HepG2 (cell line): ENCODE results near the gene EEIG1. TPM values are rescaled to one million over a fixed set of nuclear protein-coding genes. Genes with fewer than 3 reads are reported as not detected.

Experiments used
- BCL6 ChIP-seq: IDR thresholded peaks from 2 replicates; pipeline ENCODE4 v1.6.1; 2016; ENCODE audit warnings: missing genetic modification reagents, missing compliant biosample characterization
- EEA1 ChIP-seq: sonication (generic); formaldehyde crosslinking; IDR thresholded peaks from 2 replicates; pipeline ENCODE4 v1.5.1; 2020; ENCODE audit warnings: mild to moderate bottlenecking, missing genetic modification reagents, borderline replicate concordance
- FOXC1 ChIP-seq: sonication (generic); formaldehyde crosslinking; IDR thresholded peaks from 2 replicates; pipeline ENCODE4 v1.8.0; 2022; ENCODE audit warnings: mild to moderate bottlenecking, missing genetic modification reagents, borderline replicate concordance
- HHEX ChIP-seq: IDR thresholded peaks from 2 replicates; pipeline ENCODE4 v1.6.1; 2016; ENCODE audit warnings: control low read depth
- HIC2 ChIP-seq: sonication (generic); formaldehyde crosslinking; IDR thresholded peaks from 2 replicates; pipeline ENCODE4 v1.9.0; 2022; ENCODE audit warnings: low read depth, missing genetic modification reagents
- HIVEP1 ChIP-seq: sonication (generic); formaldehyde crosslinking; IDR thresholded peaks from 2 replicates; pipeline ENCODE4 v1.4.0; 2020; ENCODE audit warnings: mild to moderate bottlenecking, missing genetic modification reagents
- IKZF5 ChIP-seq: IDR thresholded peaks from 2 replicates; pipeline ENCODE4 v1.6.1; 2018; ENCODE audit warnings: missing genetic modification reagents, mild to moderate bottlenecking, missing compliant biosample characterization
- MLX ChIP-seq: IDR thresholded peaks from 2 replicates; pipeline ENCODE4 v1.6.1; 2016
- NCOA5 ChIP-seq: sonication (generic); formaldehyde crosslinking; IDR thresholded peaks from 2 replicates; pipeline ENCODE4 v1.4.0; 2020; ENCODE audit warnings: missing genetic modification reagents
- RCOR2 ChIP-seq: IDR thresholded peaks from 2 replicates; pipeline ENCODE4 v1.6.1; 2016; ENCODE audit warnings: missing biosample characterization, missing genetic modification reagents
- RFXAP ChIP-seq: sonication (generic); formaldehyde crosslinking; IDR thresholded peaks from 2 replicates; pipeline ENCODE4 v1.4.0; 2020; ENCODE audit warnings: missing genetic modification reagents, borderline replicate concordance
- SAFB2 ChIP-seq: sonication (generic); formaldehyde crosslinking; IDR thresholded peaks from 2 replicates; pipeline ENCODE4 v1.5.1; 2020; ENCODE audit warnings: missing genetic modification reagents, low read depth, mild to moderate bottlenecking, borderline replicate concordance
- SALL1 ChIP-seq: sonication (generic); formaldehyde crosslinking; IDR thresholded peaks from 2 replicates; pipeline ENCODE4 v1.8.0; 2022; ENCODE audit warnings: mild to moderate bottlenecking, missing genetic modification reagents
- SMC3 ChIP-seq: IDR thresholded peaks from 2 replicates; pipeline ENCODE4 v1.6.1; 2011; ENCODE audit warnings: low read length, improper control_type of control experiment
- TIGD3 ChIP-seq: sonication (generic); formaldehyde crosslinking; IDR thresholded peaks from 2 replicates; pipeline ENCODE4 v1.5.1; 2020; ENCODE audit warnings: mild to moderate bottlenecking, missing genetic modification reagents, borderline replicate concordance
- ZBTB1 ChIP-seq: sonication (generic); formaldehyde crosslinking; IDR thresholded peaks from 2 replicates; pipeline ENCODE4 v1.4.0; 2020; ENCODE audit warnings: missing genetic modification reagents, borderline replicate concordance
- ZIK1 ChIP-seq: sonication (generic); formaldehyde crosslinking; IDR thresholded peaks from 2 replicates; pipeline ENCODE4 v1.5.0; 2020; ENCODE audit warnings: mild to moderate bottlenecking, low read depth, missing genetic modification reagents, borderline replicate concordance
- ZNF232 ChIP-seq: sonication (generic); formaldehyde crosslinking; IDR thresholded peaks from 2 replicates; pipeline ENCODE4 v1.4.0; 2020; ENCODE audit warnings: missing genetic modification reagents, borderline replicate concordance
- ZNF276 ChIP-seq: sonication (generic); formaldehyde crosslinking; IDR thresholded peaks from 2 replicates; pipeline ENCODE4 v1.4.0; 2020; ENCODE audit warnings: mild to moderate bottlenecking, low read depth, missing genetic modification reagents
- ZNF335 ChIP-seq: sonication (generic); formaldehyde crosslinking; IDR thresholded peaks from 2 replicates; pipeline ENCODE4 v1.4.0; 2020; ENCODE audit warnings: missing genetic modification reagents
- ZSCAN5A ChIP-seq: sonication (generic); formaldehyde crosslinking; IDR thresholded peaks from 2 replicates; pipeline ENCODE4 v1.8.0; 2022; ENCODE audit warnings: mild to moderate bottlenecking, missing genetic modification reagents, borderline replicate concordance
- polyA plus RNA-seq, 8 experiments: library from polyadenylated mRNA; depleted of rRNA in 3 of 8; stranded (reverse) in 7 of 8; unstranded in 1 of 8; fragments of >200 nt; fragmentation: Illumina TruSeq in 4 of 8; extraction: Trizol in 4 of 8; gene quantifications; 2 replicates each; pipeline versions ENCODE4 v1.2.1 to v1.2.3, GENCODE V29; 2011 to 2016; ENCODE audit warnings: low read depth in 4 of 8, missing spikeins in 1 of 8, mixed read lengths in 1 of 8; ENCODE audit not compliant: insufficient read depth in 1 of 8
- total RNA-seq, 5 experiments: library from RNA; depleted of rRNA; stranded (reverse); fragments of >200 nt; fragmentation: Illumina TruSeq; extraction: Trizol; gene quantifications; 2 replicates each; pipeline ENCODE4 v1.2.3, GENCODE V29; 2016; ENCODE audit warnings: low read depth in 1 of 5

EEIG1 gene
- total and polyA plus RNA-seq, 2 of the 13 experiments (the other 11 are each of a cell fraction or from before 2014, with no cell fraction given): 16.6 to 25.2 TPM

- no peak for TF ChIP-seq FOXC1 (CRISPR knock-in tag)
- no peak for TF ChIP-seq ZNF335
- TF ChIP-seq IKZF5 (CRISPR knock-in tag): peak; percentile 66
- TF ChIP-seq RCOR2 (CRISPR knock-in tag): no peak
- no peak for TF ChIP-seq ZSCAN5A (CRISPR knock-in tag)
- no peak for TF ChIP-seq TIGD3
- TF ChIP-seq SMC3: no peak
- peak; percentile 65; the same call in 1 of the 2 replicates for TF ChIP-seq SALL1
- TF ChIP-seq HIC2 (CRISPR knock-in tag): no peak
- no peak for TF ChIP-seq EEA1 (CRISPR knock-in tag)
- TF ChIP-seq ZNF232 (CRISPR knock-in tag): no peak
- TF ChIP-seq ZNF276: no peak
- TF ChIP-seq BCL6 (CRISPR knock-in tag): peak; percentile 60; the same call in 1 of the 2 replicates
- no peak for TF ChIP-seq ZIK1
- TF ChIP-seq NCOA5 (CRISPR knock-in tag): no peak
- TF ChIP-seq ZBTB1 (CRISPR knock-in tag): no peak
- TF ChIP-seq RFXAP (CRISPR knock-in tag): no peak
- no peak for TF ChIP-seq SAFB2 (CRISPR knock-in tag)
- TF ChIP-seq MLX (CRISPR knock-in tag): no peak
- no peak for TF ChIP-seq HHEX (CRISPR knock-in tag)
- no peak for TF ChIP-seq HIVEP1 (CRISPR knock-in tag)
Observed at GRCh38 chr9:128005923-128006322, 25.1 kb upstream of the EEIG1 start (continued).
